HG02870 (cell line): ENCODE data around the gene FAM43A.

ENCODE experiments used
- ATAC-seq: cut with Tn5 transposase; IDR thresholded peaks from one replicate; pipeline ENCODE4 v1.9.1; 2021; ENCODE audit warnings: mild to moderate bottlenecking, moderate library complexity; ENCODE audit not compliant: unreplicated experiment

Gene FAM43A, protein sequence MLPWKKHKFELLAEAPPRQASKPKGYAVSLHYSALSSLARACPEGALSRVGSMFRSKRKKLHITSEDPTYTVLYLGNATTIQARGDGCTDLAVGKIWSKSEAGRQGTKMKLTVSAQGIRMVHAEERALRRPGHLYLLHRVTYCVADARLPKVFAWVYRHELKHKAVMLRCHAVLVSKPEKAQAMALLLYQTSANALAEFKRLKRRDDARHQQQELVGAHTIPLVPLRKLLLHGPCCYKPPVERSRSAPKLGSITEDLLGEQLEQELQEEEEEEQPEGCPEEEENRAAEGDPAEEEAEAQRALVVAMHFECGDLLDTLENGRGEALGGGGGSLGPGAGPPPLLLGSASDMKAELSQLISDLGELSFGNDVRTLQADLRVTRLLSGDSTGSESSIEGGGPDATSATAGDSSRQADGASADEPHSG

DNA sequence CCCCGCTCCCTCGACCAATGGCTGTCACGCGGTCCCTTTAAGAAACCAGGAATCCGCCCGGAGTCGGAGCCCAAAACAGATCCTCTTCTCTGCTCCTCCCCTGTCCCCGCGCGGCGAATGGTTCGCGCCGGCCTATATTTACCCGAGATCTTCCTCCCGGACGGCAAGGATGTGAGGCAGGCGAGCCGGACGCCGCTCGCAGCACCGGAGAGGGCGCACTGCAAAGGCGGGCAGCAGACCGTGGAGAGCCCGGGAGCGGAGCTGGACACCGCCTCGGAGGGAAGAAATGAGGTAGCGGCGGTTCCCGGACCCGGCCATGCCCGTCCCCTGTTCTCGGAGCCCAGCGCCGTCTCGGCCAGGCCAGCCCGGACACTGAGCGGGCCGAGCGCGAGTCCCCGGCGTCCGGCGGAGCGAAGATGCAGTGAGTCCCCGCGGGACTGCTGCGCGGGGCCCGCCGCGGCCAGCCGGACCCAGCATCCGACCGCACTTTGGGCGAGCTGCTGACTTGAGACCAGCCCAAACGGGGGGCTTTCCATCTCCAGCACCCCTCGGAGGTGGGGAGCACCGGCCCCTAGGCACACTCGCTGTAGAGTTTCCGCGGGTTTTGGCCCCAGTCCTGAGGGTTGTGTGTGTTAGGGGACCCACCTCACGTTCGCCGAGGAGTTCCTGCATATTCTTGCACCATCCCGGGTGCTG, at the start of gene FAM43A:
FAM43A (plus strand) TSS at position 166 of the 696 bp plus-strand sequence. CDS start 944 bp downstream, outside the sequence.
- ATAC-seq: peak; percentile 39

DNA sequence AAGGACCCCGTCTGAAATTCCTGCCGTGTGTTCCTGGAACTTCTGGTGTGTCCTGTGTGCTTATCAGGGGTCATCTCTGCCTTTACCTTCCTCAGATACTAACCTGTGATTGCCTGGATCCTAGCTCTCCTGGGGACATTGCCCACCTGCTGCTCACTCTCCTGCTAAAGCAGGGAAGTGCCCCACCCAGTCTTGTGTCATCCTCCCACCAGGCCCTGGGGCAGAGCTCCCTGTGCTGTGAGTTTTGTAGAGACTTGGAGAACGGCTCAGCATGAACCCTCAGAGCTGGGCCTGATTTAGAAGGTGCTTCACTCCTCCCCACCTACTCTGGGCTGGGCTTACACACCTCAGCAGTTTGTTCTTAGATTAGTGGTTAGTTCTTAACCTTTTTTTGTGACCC, 48.6 kb upstream of the FAM43A start:
- no peak for ATAC-seq

DNA sequence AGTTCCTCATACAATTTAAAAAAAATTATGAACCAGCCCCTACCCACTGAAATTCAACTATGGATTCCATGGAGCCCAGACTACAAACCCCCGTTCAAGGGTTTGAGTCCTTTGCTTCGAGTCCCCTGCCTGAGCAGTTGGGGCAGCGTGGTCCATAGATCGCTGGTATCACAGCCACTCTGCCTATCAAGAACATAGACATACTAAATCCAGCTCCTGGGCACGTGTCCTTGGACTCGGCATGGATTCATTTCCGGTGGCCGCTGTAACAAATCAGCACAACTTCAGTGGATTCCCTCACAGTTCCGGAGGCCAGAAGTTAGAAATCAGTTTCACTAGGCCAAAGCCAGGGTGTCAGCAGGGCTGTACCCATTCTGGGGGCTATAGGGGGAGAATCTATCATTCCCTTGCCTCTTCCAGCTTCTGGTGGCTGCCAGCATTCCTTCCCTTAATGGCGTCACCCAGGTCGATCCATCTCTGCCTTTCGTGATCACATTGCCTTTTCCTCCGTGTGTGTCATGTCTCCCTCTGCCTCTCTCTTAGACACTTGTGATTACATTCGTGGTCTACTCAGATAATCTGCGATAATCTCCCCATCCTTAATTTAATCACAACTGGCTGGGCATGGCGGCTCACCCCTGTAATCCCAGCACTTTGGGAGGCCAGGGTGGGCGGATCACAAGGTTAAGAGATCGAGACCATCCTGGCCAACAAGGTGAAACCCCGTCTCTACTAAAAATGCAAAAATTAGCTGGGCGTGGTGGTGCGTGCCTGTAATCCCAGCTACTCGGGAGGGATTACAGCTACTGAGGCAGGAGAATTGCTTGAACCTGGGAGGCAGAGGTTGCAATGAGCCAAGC, 47.9 kb upstream of the FAM43A start:
- ATAC-seq: no peak

DNA sequence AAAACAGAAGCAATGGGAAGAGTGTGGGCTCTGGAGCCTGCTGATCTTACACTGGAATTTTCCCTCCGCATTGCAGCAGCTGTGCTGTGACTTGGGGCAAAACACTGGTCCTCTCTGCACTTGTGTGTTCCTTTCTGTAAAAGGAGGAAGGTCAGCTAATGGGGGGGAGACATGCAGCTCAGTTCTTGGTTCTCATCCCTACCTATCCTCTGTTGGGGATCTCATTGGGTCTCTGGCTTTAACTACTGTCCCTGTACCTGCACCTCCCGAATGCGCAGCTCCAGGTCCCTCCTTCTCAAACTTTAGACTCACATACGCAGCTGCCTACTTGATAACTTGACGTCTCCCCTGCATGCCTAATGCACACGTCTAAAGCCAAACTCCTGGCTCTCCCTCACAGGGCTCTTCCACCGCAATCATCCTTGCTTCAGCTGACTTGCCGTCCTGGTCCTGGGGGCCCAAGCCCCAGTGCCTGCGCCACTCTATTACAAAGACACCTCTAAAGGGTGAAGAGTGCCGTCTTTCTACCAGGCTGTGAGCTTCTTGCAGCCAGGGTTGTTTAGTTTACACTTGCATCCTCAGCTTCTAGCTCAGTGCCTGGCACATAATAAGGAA, 46.6 kb upstream of the FAM43A start:
- no peak for ATAC-seq

DNA sequence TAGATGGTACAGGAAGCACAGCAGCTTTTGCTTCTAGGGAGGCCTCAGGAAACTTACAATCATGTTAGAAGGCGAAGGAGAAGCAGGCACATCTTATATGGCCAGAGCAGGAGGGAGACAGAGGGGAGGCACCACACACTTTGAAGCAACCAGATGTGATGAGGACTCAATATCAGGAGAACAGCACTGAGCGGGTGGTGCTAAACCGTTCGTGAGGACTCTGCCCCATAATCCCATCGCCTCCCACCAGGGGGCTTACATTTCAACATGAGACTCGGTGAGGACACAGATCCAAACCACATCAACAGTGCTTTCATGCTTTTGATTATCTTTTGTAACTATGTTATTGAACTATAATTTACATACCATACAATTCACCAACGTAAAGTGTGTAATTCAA, 44.9 kb upstream of the FAM43A start:
- ATAC-seq: no peak

DNA sequence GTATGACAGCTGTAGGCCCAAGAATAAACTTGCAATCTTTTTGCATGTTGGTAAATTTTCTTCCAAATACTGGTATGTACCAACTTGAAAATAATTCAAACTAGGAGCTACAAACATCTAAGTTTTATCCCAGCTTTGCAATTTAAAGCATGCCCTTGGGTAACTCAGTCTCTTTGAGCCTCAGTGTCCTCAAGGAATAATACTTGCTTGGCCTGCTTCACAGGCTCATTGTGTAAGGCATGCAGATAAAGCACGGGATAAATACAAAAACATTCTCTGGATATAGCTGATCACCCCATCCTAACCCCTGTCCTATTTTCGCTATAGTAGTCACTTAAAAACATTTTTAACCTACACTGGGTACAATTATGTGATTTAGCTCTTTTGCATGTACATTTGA, 42.9 kb upstream of the FAM43A start:
- ATAC-seq: no peak

DNA sequence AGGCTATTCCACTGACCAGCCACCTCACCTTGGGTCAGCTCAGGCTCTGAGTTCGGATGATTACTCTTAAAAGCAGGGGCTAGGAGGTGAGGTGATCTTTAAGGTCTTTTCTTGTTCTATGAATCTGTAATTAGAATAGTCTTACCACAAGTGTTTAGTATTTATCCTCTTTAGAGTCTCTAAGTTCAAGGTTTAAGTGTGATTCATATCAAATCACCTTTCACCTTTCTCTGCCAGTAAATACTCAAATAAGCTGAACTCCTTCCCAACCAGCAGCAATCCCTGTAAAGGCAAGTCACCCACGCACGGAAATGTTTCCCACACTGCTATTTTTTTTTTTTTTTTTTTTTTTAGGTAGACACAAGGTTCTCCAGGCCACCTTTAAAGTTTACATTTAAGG, 37.9 kb upstream of the FAM43A start:
- ATAC-seq: no peak

DNA sequence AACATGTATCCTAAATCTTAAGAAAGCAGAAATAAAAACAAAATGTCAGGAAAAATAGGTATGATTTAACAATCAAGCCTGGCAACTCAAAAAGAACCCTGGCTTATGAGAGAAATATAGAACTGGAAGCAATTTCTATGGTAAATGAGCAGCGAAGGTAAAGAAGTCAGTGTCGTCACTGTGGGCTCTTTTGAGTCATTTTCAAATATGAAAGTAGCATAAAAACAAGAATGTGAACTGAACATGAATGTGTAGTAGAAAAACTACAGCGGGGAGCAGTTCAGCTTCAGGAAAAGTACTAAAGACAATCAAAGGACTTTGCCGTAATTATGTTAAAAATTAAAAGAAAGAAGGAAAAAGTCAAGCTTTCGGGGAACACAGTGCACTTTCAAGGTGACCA, 31.2 kb upstream of the FAM43A start:
- peak; percentile 87 for ATAC-seq

DNA sequence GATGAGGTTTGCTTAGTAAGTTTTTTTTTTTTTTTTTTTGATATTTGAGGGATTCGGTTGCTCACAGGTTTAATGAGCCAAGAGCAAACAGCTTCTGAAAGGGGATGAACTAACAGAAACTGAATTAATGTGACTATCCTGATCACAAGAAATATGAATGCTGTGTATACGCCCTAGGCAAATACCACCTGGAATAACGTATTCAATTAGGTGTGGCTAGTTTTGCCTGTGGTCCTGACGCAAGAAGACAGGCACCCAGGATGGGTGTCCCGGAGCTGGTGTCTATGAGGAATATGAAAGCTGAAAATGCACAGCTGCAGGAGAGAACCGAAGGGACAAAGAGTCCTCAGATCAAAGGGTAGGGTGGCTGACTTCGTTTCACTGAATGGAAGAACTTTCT, 28.2 kb upstream of the FAM43A start:
- no peak for ATAC-seq

DNA sequence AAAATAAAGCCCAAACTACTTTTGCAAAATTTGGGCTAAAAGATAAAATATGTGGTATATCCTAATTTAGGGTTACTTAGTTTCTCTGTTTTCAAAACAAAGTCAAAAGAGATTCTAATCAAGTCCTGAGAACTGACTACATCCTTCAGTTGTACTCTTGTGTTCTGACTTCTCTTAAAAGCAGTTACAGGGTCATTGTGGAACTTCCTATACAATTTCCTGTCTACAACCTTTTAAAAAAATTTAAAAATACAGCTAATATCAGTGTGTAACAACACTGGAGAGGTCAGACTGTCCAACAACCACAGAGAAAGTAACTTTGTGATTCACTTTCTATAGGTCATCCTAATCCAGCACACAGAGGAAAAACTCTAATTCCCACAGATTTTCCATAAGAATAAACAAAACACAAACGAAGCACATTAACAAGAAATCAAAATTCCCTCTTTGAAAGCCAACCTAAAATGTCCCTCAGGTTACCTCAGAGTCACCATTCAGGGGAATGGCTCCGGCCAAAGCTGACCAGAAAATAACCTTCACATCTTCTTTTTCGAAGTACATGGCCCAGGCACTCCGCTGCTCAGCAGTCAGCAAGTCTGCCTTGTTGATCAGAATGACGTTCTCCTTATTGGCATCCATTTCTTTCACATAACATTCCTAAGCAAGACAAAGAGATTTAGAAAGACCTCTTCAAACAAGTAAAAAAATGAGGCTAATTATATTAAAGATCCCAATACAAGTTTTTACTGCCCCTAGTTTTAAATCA, 27.0 kb upstream of the FAM43A start:
- no peak for ATAC-seq

DNA sequence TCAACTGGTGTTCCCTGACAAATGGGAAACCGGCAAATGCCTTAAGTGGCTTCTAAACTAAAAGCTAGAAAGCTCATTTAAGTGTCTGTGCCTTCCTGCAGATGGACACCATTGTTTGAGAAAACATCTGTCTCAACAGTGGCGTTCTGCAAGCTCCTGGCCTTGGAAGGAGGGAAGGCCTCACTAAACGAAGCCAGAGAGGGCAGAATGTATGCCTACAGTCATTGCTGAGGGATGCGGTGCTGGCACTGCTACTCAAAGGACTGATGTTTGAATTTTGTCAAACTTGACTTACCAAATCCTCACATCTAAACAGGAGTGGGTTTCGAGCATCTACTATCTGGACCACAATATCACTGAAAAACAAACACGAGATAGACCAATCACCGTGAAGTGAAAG, 25.9 kb upstream of the FAM43A start:
- ATAC-seq: no peak

DNA sequence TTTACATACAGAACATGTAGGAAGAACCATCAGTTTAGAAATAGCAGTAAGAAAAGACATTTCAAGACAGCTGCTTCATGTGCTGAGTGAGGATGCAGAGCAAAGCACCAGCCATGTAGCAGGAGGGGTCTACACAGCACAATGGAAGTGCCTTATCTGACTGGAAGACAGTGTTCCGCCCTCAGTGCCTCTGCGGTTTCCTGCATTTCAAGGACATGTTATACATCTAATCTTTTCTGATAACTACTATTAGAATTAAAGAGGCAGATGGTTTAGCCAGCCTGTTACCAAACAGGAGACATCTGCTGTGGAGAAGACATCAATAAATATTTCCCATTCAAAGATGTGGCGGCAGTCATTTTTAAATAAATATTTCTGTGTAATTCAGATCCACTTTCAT, 24.3 kb upstream of the FAM43A start:
- no peak for ATAC-seq

DNA sequence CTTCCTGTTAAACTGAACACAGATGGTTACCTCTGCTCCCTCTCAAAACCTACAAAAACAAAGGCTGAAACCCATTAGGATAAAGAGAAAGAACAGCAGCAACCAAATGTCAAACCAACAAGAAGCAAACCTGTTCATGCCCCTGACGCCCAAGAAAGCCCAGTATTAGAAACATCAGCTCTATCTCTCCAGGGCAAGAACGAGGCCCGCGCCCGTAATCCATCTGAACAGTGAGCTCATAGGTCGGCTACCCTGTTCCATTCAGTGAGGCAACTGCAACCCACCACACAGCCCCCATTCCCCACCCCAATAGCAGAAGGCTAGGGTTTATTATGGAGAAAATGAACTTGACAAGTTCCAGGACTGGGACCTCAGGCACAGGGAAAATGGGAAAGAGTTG, 23.7 kb upstream of the FAM43A start:
- no peak for ATAC-seq

DNA sequence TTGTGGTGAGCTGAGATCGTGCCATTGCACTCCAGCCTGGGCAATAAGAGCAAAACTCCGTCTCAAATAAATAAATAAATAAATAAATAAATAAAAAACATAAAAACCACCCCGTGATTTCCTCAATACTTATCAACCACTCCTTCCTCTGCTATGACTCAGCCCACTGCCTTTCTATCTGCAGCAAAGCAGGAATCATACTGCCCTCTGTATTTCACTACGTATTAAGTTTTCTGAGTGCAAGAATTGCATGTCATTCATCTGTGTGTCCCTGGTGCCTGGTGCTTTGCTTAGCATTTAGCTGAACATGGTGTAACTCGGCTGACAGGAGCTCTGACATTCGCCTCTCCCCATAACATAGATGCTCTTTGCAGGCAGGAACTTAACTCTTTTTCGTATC, 20.8 kb upstream of the FAM43A start:
- ATAC-seq: no peak

DNA sequence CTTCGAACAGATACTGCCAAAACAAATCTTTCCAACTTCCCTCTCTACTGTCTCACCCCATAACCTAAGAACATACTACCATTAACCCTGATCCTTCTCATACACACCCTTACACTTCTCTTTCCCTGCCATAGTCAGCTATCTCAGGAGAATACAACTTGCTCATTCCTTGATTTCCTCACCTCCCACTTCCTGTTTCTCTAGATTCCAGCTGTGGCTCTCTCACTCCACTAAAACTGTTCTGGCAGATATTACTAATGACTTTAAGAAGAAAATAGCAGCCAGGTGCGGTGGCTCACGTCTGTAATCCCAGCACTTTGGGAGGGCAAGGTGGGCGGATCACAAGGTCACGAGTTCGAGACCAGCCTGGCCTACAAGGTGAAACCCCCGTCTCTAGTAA, 18.3 kb upstream of the FAM43A start:
- ATAC-seq: no peak

DNA sequence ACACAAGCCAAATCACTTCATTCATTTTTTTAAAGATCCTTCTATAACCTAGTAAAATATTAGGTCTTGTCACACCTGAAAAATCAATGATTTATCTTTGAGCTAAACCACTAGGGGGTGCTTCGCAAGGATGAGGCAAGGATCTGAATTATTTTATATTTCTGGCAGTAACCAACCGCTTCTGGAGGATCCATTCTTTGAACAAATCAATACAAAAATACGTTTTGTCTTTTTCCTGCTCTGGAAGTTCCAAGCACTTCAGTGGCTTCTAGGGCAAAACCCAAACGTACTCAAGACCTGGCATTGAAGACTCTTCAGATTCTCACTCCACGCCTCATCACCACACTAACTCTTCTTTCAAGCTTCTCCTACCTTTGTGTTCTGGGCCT, 14.2 kb upstream of the FAM43A start:
- peak; percentile 14 for ATAC-seq

DNA sequence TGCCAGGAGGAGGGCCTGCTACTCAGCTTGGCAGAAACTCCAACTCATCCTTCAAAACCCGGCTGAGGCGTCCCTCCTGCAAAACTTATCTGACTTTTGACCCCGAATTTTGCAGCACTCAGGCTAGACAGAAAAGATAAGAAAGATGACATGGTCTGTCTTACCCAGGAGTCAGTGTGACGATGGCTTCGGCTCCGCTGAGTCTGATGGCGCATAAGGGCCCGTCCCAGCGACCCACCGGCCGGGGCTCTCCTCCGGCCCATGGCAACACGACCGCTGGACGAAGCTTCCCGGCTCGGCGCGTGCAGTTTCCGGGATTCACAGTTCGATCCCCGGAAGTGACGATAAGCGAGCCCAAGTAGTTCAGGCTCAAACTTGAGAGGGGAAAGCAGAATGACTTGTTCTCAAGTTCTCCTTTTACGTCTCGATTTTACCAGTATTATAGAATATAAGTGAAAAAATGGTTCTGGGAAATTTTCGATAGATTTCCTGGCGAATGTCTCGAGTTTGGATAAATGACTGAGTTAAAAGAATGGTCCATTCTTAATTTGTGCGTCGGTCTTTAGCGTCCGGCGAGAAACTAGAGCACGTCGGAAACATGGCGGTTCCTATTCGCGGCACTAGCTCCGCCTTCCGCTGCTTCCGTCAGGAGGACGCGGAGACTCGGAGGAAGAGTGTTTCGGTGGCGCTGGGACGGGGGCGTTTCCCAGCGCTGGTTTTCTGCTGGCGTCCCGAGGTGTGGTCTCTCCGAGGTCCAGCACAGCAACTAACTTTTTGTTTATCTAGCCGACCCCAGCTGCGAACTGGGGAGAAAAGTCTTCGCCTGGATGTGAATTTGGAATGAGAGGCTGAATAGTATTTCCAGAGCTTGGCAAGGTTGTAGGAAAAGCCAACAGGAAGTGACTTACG, 13.5 kb upstream of the FAM43A start, which contains the start of gene LSG1:
LSG1 (minus strand) TSS at position 292 of the 909 bp plus-strand sequence; CDS start at position 263, 29 bp downstream.
- peak; percentile 79 for ATAC-seq

DNA sequence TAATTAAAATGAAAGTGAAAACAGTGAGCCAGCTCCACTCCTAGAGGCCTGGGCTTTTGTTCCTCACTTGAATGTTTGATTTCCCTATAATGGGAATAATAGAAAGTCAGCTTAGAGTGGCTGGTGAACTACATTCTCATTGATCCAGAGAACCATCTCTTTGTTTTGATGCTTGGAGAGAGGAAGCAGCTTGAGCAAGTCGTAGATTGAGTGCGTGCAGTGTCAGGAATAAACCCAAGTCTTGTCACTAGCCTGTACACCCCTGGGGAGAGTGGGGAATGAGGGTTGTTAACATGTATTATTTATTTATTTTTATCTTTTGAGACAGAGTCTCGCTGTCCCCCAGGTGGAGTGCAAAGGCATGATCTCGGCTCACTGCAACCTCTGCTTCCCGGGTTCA, 12.8 kb upstream of the FAM43A start:
- ATAC-seq: no peak

DNA sequence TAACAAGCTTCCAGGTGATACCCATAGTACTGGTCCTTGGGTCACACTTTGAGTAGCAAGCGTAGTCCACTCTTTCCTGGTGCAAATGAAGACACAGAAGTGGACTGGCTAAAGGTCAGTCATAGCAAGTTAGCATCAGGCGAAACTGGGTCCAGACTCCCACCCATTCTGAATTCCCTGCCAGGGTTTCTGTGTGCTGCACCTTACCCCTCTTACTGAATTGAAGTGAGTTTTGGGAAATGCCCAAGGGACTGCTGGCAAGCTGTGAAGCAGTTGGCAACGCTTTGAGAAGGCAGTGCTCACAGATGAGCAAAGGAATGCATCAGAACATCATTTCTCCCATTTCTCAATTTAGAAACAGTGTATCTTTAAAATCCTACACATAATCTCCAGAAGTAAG, 11.9 kb upstream of the FAM43A start:
- no peak for ATAC-seq
